GM06990 (cell line): ENCODE measurements around the gene ALK.

Experiments used
- DNase-seq: peaks from one replicate; pipeline ENCODE4 v3.0.0-alpha.2; 2011; ENCODE audit not compliant: insufficient read length; ENCODE audit errors: extremely low read depth
- H3K27me3 ChIP-seq: replicated peaks from 2 replicates; pipeline ENCODE4 v1.6.0; 2011; ENCODE audit warnings: low read length; ENCODE audit not compliant: control insufficient read depth, insufficient read depth
- H3K36me3 ChIP-seq: 2 replicates; pipeline ENCODE4 v1.5.1; 2011; ENCODE audit warnings: low read length; ENCODE audit not compliant: control insufficient read depth, insufficient read depth
- H3K4me3 ChIP-seq: replicated peaks from 2 replicates; pipeline ENCODE4 v1.5.1; 2011; ENCODE audit warnings: low read depth, mild to moderate bottlenecking, control low read depth, low read length
- CTCF ChIP-seq: IDR thresholded peaks from 2 replicates; pipeline ENCODE4 v1.5.1; 2011; ENCODE audit warnings: low read length, control low read depth, mild to moderate bottlenecking, inconsistent platforms; ENCODE audit not compliant: insufficient read depth, poor library complexity, severe bottlenecking

ALK gene

DNA sequence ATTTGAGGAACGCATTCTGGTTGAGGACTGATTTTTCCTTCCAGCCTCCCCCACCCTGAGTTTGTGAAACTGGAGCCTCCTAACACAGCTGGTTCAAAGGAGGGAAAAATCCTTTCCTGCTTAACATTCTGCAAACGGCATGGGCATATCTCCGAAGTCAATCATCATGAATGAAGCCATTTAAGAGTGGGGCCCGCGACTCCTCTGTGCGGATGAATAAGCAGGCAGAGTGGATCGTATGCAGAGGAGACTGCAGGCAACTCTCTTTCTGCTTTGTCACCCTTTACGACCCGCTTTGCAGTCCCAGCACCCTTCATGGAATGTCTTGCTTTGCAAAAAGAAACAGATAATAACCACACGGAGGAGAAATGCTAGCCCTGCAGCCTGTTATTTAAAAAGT lies 500.9 kb downstream of the ALK start:
- Histone ChIP-seq H3K27me3 (no peaks in the 10 kb centered on the region), H3K4me3 (no peak overlapping the region), H3K36me3 (no peaks in the 10 kb centered on the region)
- no peak for TF ChIP-seq CTCF
- no peak for DNase-seq

DNA sequence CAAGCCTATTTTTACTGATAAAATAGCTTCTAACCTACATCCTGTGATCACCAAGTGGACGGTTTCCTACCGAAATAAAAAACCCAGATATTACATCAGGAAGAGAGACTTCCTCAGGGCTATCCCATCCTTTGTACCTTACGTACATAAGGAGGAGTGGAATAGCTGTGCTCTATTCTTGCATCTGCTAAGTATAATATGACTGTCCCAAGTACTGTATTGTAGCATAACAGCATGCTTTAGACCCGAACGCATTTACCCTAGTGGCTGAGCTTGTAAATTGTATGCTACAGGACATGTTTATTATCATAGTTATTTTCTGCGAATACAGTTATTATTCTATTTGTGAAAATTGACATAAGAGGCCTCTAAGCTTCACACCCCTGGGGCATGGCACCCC lies 503.8 kb downstream of the ALK start:
- no peak for TF ChIP-seq CTCF
- Histone ChIP-seq H3K36me3 (no peaks in the 10 kb centered on the region), H3K4me3 (no peak overlapping the region), H3K27me3 (no peaks in the 10 kb centered on the region)
- DNase-seq: no peak

DNA sequence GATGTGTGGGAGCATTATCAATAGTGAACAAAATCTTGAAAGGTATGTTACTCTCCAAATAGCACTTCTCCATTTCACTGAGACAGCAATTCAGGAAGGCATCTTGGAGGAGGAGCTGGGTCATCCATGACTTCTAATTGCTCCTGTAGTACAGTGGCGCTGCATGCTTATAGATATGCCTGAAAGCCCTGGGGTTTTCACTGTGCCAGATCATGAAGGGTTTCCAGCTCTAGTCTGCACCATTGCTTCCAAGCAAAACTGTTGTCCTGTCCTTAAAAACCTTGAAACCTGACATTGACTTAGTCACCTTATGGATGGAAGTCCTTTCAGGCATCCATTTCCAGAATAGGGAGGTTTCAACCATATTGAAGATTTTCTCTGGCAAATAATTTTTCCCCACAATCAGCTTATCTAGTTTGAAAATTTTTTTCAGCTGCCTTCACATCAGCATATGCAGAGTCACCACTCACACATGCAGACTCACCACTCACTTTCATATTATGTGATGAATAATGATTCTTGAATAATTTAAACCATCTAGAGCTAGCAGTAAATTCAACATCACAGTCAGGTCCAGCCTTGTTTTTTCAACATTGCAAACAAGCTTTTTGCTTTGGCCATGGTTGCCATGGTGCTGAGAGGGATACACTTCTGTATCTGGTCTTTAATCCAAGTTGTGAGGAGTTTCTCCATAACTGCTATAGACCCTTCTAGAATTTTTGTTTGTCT lies 509.0 kb downstream of the ALK start:
- no peak overlapping the region for H3K4me3 ChIP-seq
- H3K27me3 ChIP-seq: no peaks in the 10 kb centered on the region; the same call in 1 of the 2 replicates
- DNase-seq: no peak
- no peak for TF ChIP-seq CTCF
- no peaks in the 10 kb centered on the region for H3K36me3 ChIP-seq

DNA sequence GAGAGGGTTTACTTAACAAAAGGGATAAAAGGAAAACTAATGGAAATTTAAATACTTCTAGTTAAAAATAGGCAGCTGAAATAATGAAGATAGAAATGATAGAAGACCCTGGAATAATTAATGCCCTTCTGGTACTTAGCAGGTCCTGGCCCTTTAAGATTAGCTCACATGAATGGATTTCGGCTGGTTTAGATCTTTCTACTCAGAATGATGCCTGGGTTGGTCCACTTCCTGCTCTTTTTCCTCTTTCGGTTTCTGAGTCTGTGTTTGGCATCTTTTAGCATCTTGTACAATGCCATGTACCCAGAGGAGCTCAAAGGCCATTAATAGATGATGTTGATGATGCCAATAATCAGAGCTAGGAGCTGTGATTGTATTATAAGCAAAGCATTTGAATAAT lies 515.7 kb downstream of the ALK start:
- no peaks in the 10 kb centered on the region for H3K36me3 ChIP-seq
- TF ChIP-seq CTCF: no peak

GRCh38 chr2:29405266-29405665 lies 516.1 kb downstream of the ALK start:
- Histone ChIP-seq H3K27me3 (no peaks in the 10 kb centered on the region; the same call in 1 of the 2 replicates), H3K4me3 (no peak overlapping the region), H3K36me3 (no peaks in the 10 kb centered on the region)
- DNase-seq: no peak
- no peak for TF ChIP-seq CTCF

More for the DNA sequence above, 515.7 kb downstream of the ALK start:
- H3K27me3 ChIP-seq: no peaks in the 10 kb centered on the region; the same call in 1 of the 2 replicates
- DNase-seq: no peak
- no peak overlapping the region for H3K4me3 ChIP-seq
